Prostate gland (tissue), 2 donors: ENCODE measurements around the gene KLF6.

ENCODE experiments used
- CTCF ChIP-seq, 4 experiments: fragments of 200-600 bp in 2 of 4; fragments of 450-650 bp in 2 of 4; sonication (generic) in 2 of 4; IDR thresholded peaks; 1 replicate in 3 of 4; 2 replicates in 1 of 4; pipeline ENCODE4 v1.5.1; 2016 to 2019; ENCODE audit warnings: antibody characterized with exemption in 4 of 4, mild to moderate bottlenecking in 2 of 4, moderate library complexity in 2 of 4
- POLR2A ChIP-seq: fragments of 450-650 bp; IDR thresholded peaks from one replicate; pipeline ENCODE4 v1.6.1; 2016; ENCODE audit warnings: antibody characterized with exemption, mild to moderate bottlenecking

GRCh38 chr10:3735175-3735574 lies 49.8 kb downstream of the KLF6 start:
- TF ChIP-seq CTCF (IDR thresholded peaks at IDR 0.05) (no peak), POLR2A (no peak)
